Calu3 (cell line): ENCODE data around the gene RFNG. TPM values are rescaled to one million over a fixed set of nuclear protein-coding genes. Genes with fewer than 3 reads are reported as not detected.

Experiments used
- BruUV-seq: library from RNA; stranded (reverse); fragments of 400-500 nt; replicated peaks from 2 replicates; lab custom pipeline; 2021; lab: Mats Ljungman, UMichigan
- CTCF ChIA-PET: fragments of 300-600 bp; sonication (Branson Sonifier 250); formaldehyde crosslinking; loops from one replicate; lab custom pipeline; 2022; ENCODE audit warnings: antibody characterized with exemption; lab: Charles Lee
- DNase-seq: peaks from one replicate; pipeline ENCODE4 v3.0.0; 2022
- H3K27ac Mint-ChIP-seq: one replicate; pipeline ENCODE4 v1.8.0; 2022; ENCODE audit warnings: mixed read lengths; ENCODE audit not compliant: unreplicated experiment
- H3K27me3 Mint-ChIP-seq: one replicate; pipeline ENCODE4 v1.8.0; 2022; ENCODE audit warnings: mixed read lengths; ENCODE audit not compliant: unreplicated experiment
- H3K36me3 Mint-ChIP-seq: one replicate; pipeline ENCODE4 v1.8.0; 2022; ENCODE audit warnings: mild to moderate bottlenecking, moderate library complexity, mixed read lengths; ENCODE audit not compliant: insufficient read depth, unreplicated experiment
- H3K4me1 Mint-ChIP-seq: one replicate; pipeline ENCODE4 v1.8.0; 2022; ENCODE audit warnings: mild to moderate bottlenecking, low read depth, mixed read lengths; ENCODE audit not compliant: unreplicated experiment
- H3K4me3 Mint-ChIP-seq: one replicate; pipeline ENCODE4 v1.8.0; 2022; ENCODE audit warnings: mild to moderate bottlenecking, low read depth, moderate library complexity, mixed read lengths; ENCODE audit not compliant: unreplicated experiment
- H3K9me3 Mint-ChIP-seq: one replicate; pipeline ENCODE4 v1.8.0; 2022; ENCODE audit warnings: low read depth, mixed read lengths; ENCODE audit not compliant: unreplicated experiment
- CTCF ChIP-seq: fragments of 200-600 bp; IDR thresholded peaks from one replicate; pipeline ENCODE4 v1.8.0; 2022; ENCODE audit warnings: antibody characterized with exemption; ENCODE audit not compliant: unreplicated experiment
- intact Hi-C: fragments of 100-400 bp; cut with micrococcal nuclease; formaldehyde crosslinking; loops from one replicate; pipeline ENCODE4 v1.10.0; 2022; ENCODE audit not compliant: unreplicated experiment
- total RNA-seq: library from RNA; stranded (reverse); gene quantifications from 2 replicates; pipeline ENCODE4 v1.2.3, GENCODE V29; 2022

RFNG gene
- total RNA-seq, 1 experiment from 2014 or later: 33.5 TPM

- CTCF ChIA-PET: no interaction called here
- no TSS peak for BruUV-seq
- H3K9me3 Mint-ChIP-seq: no peaks in the 10 kb centered on the region
- peaks cover 36% of the 10 kb centered on the region for H3K36me3 Mint-ChIP-seq
- no peak for DNase-seq
- H3K27ac Mint-ChIP-seq: no peak overlapping the region
- no peak overlapping the region for H3K4me3 Mint-ChIP-seq
- H3K4me1 Mint-ChIP-seq: no peaks in the 10 kb centered on the region
- intact Hi-C loops: no loop called here
- H3K27me3 Mint-ChIP-seq: no peaks in the 10 kb centered on the region
- TF ChIP-seq CTCF: no peak
Measured at GRCh38 chr17:82028246-82028645, 23.4 kb downstream of the RFNG start.

GRCh38 chr17:82025401-82026107, 26.1 kb downstream of the RFNG start:
- Mint-ChIP-seq H3K4me1 (peaks cover 8% of the 10 kb centered on the region), H3K27me3 (no peaks in the 10 kb centered on the region), H3K36me3 (peaks cover 53% of the 10 kb centered on the region), H3K4me3 (no peak overlapping the region), H3K27ac (no peak overlapping the region), H3K9me3 (no peaks in the 10 kb centered on the region)
- no peak for DNase-seq
- no peak for TF ChIP-seq CTCF
- BruUV-seq: no TSS peak
- CTCF ChIA-PET: interaction anchor here (0.6 kb wide), 1 partner anchor 78 kb away, joined by 5 read pairs; no protein-coding TSS in a partner anchor
- intact Hi-C loops: no loop called here

- intact Hi-C loops: loop anchor here (5.0 kb wide), 1 partner anchor 127 kb away; no protein-coding TSS in a partner anchor
- Mint-ChIP-seq H3K4me3 (no peak overlapping the region), H3K36me3 (peaks cover 59% of the 10 kb centered on the region), H3K4me1 (peaks cover 8% of the 10 kb centered on the region), H3K27me3 (no peaks in the 10 kb centered on the region), H3K9me3 (no peaks in the 10 kb centered on the region), H3K27ac (no peak overlapping the region)
- BruUV-seq: no TSS peak
- CTCF ChIA-PET: no interaction called here
- no peak for DNase-seq
- TF ChIP-seq CTCF: no peak
Measured at GRCh38 chr17:82024859-82025258, 26.8 kb downstream of the RFNG start.

- H3K9me3 Mint-ChIP-seq: no peaks in the 10 kb centered on the region
- no TSS peak for BruUV-seq
- CTCF ChIA-PET: interaction anchor here (1.3 to 4.6 kb wide), 4 partner anchors 14 to 107 kb away, joined by 3 to 45 read pairs (median 14); partner anchors contain the start of genes DCXR and NOTUM
- H3K27me3 Mint-ChIP-seq: no peaks in the 10 kb centered on the region
- no peak for TF ChIP-seq CTCF
- H3K27ac Mint-ChIP-seq: peak overlapping the region; percentile 76
- peaks cover 8% of the 10 kb centered on the region for H3K4me1 Mint-ChIP-seq
- H3K4me3 Mint-ChIP-seq: peak overlapping the region; percentile 81
- peak; percentile 16 for DNase-seq
- peaks cover 57% of the 10 kb centered on the region for H3K36me3 Mint-ChIP-seq
- intact Hi-C loops: loop anchor here (2.0 to 5.0 kb wide), 2 partner anchors 69 to 129 kb away; no protein-coding TSS in a partner anchor
Measured at GRCh38 chr17:82023447-82024241, 28.0 kb downstream of the RFNG start.
